GM12801 (cell line): Measurements from ENCODE around the gene SLC25A31.

Experiments used
- CTCF ChIP-seq: IDR thresholded peaks from one replicate; pipeline ENCODE4 v1.5.1; 2011; ENCODE audit warnings: control low read depth; ENCODE audit not compliant: insufficient read length; ENCODE audit errors: extremely low read depth

The SLC25A31 gene

GRCh38 chr4:127759228-127759820 is 29.1 kb downstream of the SLC25A31 start:
- TF ChIP-seq CTCF, result no peak

- TF ChIP-seq CTCF, result no peak
Measured at GRCh38 chr4:127759893-127760292, 29.7 kb downstream of the SLC25A31 start.

DNA sequence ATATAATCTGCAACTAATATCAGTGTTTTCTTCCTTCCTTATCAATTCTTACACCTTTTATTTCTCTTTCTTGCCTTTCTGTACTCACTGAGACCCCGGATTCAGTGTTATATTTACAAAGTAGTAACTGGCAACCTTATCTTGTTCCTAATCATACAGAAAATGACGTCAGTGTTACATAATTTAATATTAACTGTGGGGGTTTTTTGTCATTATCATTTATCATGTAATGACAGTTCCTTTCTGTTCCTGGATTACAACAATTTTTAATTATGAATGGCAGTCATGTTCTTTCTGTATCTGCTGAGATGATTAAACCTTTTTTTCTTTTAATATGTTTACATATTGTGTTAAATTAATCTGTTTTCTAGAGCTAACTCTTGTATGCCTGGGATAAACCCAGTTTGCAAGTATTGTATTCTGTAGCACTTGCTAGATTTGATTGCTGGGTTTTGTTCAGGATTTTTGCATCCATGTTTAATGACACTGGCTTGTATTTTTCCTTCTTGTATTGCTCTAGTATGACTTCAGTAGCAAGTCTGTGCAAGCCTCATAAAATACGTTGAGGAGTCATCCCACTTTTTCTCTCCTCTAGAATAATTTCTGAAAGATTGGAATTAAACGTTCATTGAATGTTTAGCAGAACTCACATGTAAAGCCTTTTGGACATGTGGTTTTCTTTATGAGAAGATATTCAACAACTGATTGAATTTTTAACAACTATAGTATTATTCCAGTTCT is 41.5 kb downstream of the SLC25A31 start:
- no peak for TF ChIP-seq CTCF

GRCh38 chr4:127772769-127773671 is 42.8 kb downstream of the SLC25A31 start:
- TF ChIP-seq CTCF, result no peak

DNA sequence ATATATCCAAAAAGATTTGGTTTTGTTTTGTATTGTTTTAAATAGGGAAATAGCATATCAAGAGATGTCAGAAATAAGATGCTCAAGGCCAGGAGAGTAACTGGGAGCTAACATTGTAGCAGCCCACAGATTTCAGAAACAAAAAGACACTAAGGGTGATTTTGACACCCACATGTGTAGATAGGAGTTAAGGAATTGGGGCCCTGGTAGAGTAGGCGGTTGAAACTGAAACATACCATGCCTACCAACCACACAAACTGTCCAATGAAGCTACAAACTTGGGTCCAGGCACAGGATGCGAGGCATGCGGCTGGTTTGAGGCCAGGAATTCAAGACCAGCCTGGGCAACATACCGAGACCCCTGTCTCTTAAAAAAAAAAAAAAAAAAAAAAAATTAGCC is 45.6 kb downstream of the SLC25A31 start:
- TF ChIP-seq CTCF, result no peak

GRCh38 chr4:127776620-127777019 is 46.4 kb downstream of the SLC25A31 start:
- no peak for TF ChIP-seq CTCF

- no peak for TF ChIP-seq CTCF
Measured at GRCh38 chr4:127777487-127777886, 47.3 kb downstream of the SLC25A31 start.
